CD4-positive, alpha-beta T cell treated with Interleukin-6 at 100 ng/mL for 8 hours (primary cell): ENCODE measurements around the gene CCND2.

ENCODE experiments used
- DNase-seq: peaks from one replicate; pipeline ENCODE4 v3.0.0-alpha.2; 2020; ENCODE audit warnings: mixed read lengths, low spot score

The CCND2 gene

GRCh38 chr12:4256043-4256826, 17.3 kb upstream of the CCND2 start:
- DNase-seq, result no peak

- no peak for DNase-seq
Measured at GRCh38 chr12:4257442-4257841, 16.1 kb upstream of the CCND2 start.

DNA sequence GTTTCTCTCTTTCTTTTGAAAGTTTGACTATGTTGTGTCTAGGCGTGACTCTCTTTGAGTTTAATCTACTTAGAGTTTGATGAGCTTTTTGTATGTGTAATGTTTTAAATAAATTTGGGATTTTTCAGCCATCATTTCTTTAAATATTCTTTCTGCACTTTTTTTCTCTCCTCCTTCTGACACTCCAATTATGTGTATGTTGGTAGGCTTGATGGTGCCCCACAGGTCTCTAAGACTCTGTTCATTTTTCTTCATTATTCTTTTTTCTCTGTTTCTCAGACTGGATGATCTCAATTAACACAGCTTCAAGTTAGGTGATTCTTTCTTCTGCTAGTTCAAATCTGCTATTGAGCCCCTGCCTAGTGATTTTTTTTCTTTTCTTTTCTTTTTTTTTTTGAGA, 14.5 kb upstream of the CCND2 start:
- no peak for DNase-seq

GRCh38 chr12:4261655-4262054, 11.9 kb upstream of the CCND2 start:
- no peak for DNase-seq

DNA sequence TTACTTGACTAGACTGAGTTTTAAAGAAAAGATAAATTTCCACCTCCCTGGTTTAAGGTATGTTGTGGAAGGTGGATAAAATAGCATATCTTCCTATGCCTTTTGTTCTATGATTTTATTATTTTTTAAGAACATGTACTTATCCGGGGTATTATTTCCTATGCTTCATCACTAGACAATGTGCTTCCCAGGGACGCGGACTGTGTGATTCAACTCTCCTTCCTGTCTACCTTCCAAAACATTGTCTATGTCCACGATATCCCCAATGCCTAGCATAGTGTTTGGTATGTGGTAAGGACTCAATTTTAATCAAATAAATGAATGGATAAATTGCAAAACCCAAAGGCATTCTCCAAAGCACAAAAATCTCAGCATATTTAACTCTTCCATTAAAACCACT, 8.3 kb upstream of the CCND2 start:
- DNase-seq, result no peak

DNA sequence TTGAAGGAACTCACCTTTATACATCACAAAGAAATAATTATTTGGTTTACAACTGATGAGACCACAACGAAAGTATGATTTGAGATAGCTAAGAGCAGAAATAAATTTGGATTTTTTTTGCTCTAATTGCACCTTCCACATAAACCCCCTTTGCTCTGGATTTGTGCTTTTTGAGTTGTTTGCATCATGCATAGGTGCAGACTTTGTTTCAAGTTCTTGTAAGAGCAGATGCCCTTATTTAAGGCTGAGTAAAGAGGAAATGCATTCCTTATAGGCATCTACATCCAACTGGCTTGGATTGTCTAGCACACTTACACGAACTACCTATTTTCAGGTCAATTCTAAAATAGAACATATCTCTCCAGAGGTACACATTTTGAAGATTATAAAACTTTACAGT, 6.6 kb upstream of the CCND2 start:
- no peak for DNase-seq

DNA sequence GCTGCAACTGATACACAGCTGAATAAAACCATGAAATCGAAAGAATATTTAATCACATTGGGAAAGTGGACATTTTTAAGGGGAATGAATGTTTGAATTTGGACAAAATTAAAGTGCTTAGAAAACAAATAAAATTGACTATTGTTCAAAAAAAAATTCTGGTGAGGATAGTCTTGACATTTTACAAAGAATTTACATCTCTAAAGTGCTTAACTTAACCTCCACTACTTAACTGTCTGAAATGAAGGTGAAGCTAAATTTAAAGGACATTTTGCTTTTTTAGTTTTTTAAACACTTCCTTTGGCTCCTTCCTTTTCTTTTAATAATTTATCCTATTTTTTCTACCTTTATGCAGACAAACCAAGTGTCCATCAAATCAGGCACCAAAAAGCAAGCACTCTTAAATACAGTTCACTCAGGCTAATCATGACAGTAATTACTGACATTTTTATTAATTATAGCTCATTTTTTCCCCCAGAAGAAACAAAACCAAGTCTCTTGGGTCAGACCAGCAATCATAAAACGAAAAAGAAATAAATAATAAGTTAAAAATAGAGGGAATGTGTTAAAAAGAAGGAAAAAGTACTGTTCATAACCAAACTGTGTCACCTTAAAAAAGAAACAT, 5.7 kb upstream of the CCND2 start:
- DNase-seq, result no peak

DNA sequence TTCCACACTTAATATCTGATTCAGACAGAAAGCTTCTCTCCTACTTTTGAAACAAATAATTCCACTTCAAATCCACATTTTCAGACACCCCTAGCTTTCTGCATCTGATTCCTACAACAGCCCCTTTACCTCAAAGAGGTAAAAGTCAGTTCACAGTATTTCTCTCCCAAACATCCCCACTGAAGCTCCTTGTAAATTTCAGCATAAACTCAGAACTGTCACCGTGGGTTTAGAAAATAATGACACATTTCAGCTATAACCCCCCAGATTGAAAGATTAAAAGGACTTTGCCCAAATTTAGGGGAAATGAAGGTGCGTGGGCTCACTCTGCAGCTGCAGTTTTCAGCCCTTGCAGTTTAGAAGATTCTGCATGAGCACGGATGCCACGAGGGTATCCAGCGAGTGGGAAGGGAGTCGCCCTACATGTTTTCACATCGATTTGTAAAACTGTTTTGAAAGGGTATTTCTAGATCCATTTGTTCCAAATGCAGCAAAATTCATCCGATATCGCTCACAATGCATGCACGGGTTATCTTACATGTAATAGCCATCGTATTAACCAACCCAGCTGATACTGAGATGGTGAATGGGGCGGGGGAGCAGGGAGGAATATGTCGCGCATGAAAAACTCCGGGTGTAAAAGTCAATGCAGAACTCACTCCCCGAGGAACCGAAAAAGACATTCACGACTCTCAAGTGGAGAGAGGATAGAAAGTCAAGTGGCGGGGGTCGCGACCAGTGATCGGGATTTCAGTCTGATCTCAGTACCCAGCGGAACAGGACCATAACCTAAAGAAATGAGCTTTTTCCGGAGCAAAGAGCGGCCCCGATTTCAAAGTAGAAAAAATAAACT, 5.0 kb upstream of the CCND2 start:
- peak; percentile 21 for DNase-seq

- peak; percentile 90 for DNase-seq
Measured at GRCh38 chr12:4269279-4269991, 4.1 kb upstream of the CCND2 start.

DNA sequence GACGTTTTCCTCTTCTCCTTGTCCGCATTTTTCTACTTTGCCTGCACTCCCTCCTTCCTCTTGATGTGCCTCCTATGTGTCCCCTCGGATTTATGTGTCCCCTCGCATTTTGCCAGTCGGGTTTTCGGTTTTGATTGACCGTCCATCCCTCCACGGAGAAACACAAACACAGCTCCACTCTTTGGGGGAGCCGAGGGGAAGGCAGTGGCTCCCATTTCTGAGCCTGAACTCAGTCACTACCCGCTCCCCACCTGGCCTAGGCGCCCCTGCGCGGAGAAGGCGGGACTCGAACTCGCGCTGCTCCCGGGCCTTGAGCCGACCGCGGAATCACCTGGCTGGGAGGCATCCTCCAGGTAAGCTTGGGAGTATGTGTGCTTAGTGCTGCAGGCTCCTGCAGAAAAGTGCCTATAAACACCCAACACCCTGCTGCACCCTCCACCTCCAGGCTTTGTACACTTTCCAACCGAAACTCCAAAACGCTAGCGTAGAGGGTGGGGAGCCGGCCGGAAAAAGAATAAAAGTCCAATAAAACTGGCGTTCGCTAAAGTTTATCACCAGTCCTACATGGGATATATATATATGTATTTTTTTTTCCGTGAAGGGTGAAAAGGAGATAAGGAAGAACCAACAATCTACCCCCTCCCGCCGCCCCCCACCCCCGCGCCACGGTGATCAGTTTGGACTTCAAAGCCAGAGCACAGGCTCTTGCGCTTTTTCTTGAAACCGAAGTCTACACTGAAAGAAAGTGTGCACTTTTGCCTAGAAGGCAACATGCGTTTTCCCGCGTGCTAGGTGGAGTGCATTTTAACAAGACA, 3.3 kb upstream of the CCND2 start:
- DNase-seq, result no peak

DNA sequence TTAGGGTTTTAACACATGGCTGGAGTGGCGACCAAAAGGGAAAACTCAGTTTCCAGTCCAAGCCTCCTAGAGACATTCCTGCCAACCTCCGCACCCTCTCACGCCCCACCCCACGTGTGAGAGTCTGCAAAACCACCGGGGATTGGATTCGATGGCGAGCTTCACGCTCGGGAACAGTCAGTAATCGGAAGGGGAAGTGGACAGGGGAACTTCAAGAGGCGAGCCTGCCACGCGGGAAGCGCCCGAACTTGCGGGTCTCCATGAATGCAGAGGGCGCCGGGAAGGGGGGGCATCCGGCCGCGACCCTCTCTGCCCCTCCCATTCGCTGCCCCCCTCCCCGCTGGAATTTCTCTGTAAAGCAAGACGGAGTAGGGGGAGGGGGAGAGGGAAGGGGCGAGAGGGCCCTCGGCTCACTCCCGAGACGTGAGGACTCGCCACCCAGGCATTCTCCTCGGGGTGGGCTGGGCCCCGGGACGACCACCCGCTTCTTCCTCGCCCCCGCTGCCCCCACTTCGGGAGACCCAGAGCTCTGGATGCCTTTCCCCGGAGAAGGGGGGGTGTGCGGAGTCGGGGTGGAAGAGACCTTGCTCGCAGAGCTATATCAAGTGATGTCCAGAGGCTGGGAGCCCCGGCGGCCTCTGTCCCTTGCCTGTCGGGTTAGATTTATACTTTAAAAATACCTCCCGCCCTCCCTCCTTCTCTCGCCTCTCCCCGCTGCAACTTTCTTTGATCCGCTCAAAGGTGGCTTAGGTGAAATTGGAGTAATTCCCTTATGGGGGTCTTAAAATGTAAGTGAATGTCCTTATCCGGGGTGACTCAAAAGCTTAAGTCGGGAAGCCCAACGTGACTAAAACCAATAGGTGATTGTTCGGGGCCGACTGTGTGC, 2.5 kb upstream of the CCND2 start:
- DNase-seq, result peak; percentile 39

GRCh38 chr12:4271717-4272423, 1.7 kb upstream of the CCND2 start:
- DNase-seq, result peak; percentile 95

DNA sequence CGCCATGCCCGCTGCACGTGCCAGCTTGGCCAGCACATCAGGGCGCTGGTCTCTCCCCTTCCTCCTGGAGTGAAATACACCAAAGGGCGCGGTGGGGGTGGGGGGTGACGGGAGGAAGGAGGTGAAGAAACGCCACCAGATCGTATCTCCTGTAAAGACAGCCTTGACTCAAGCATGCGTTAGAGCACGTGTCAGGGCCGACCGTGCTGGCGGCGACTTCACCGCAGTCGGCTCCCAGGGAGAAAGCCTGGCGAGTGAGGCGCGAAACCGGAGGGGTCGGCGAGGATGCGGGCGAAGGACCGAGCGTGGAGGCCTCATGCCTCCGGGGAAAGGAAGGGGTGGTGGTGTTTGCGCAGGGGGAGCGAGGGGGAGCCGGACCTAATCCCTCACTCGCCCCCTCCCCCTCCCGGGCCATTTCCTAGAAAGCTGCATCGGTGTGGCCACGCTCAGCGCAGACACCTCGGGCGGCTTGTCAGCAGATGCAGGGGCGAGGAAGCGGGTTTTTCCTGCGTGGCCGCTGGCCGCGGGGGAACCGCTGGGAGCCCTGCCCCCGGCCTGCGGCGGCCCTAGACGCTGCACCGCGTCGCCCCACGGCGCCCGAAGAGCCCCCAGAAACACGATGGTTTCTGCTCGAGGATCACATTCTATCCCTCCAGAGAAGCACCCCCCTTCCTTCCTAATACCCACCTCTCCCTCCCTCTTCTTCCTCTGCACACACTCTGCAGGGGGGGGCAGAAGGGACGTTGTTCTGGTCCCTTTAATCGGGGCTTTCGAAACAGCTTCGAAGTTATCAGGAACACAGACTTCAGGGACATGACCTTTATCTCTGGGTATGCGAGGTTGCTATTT, 914 bp upstream of the CCND2 start:
- peak; percentile 59 for DNase-seq

DNA sequence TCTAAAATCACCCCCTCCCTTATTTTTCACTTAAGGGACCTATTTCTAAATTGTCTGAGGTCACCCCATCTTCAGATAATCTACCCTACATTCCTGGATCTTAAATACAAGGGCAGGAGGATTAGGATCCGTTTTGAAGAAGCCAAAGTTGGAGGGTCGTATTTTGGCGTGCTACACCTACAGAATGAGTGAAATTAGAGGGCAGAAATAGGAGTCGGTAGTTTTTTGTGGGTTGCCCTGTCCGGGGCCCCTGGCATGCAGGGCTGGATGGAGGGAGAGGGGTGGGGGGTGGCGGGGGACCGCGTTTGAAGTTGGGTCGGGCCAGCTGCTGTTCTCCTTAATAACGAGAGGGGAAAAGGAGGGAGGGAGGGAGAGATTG, 300 bp upstream of the CCND2 start:
- DNase-seq, result no peak

GRCh38 chr12:4274396-4275015, 944 bp downstream of the CCND2 start:
- no peak for DNase-seq

DNA sequence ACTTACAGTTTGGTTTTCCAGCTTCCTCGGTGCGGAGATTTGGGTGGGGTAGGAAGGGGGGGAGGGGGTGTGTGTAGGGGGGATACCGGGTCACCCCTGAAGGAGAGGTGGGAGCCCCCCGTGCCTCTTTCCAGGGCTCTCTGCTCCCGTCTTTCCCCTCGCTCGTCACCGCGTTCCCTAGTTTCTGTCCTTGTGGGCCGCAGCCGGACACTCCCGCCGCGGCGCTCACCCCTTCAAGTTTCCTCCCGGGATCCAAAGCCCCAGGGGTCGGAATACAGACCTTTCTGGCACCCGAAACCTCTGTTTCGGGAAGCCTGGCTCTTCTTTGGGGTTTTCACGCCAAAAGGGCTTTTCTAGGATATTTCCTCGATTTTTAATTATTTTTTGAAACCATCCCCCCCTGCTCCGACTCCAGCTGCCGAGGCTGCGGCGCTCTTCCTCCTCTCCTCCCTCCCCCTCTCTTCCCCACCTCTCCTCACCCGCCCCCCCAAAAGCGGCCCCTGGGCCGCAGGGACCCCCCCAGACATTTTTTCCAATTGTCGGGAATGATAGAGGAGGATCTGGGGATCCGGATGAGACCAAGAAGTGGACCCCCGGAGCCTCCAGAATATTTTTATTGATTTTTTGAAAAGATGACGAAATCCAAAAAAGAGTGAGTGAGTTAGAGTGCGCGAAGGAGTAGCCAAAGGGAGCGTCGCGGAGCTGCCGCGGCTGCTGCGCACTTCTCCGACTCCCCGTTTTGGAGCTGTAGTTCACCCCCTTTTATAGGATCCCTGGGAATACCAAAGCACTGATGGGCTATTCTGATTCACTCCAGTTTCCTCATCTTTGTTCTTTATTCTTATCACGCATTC, 1.7 kb downstream of the CCND2 start:
- no peak for DNase-seq

GRCh38 chr12:4275870-4276301, 2.3 kb downstream of the CCND2 start:
- no peak for DNase-seq
